ENCODE results near the gene SYNDIG1. TPM values are rescaled to one million over a fixed set of nuclear protein-coding genes. Genes with fewer than 3 reads are reported as not detected.
"Not testable (repeated sequence)": the region's sequence is repeated elsewhere in the genome, so short reads cannot be mapped to it uniquely, and the experiment has no call there.

Gene SYNDIG1
- total RNA-seq, 1 donor from 2014 or later: 0.19 TPM

GRCh38 chr20:24507182-24507853 lies 37.9 kb downstream of the SYNDIG1 start:
- Mint-ChIP-seq H3K4me1 (ENCODE audit: low read depth) (peaks cover 8% of the 10 kb centered on the region), H3K4me3 (ENCODE audit: low read depth) (no peak overlapping the region), H3K9me3 (ENCODE audit: low read depth) (no peaks in the 10 kb centered on the region), H3K36me3 (ENCODE audit: insufficient read depth) (no peaks in the 10 kb centered on the region), H3K27ac (no peak overlapping the region), H3K27me3 (peaks cover 19% of the 10 kb centered on the region)
- TF ChIP-seq, protein P1, sequence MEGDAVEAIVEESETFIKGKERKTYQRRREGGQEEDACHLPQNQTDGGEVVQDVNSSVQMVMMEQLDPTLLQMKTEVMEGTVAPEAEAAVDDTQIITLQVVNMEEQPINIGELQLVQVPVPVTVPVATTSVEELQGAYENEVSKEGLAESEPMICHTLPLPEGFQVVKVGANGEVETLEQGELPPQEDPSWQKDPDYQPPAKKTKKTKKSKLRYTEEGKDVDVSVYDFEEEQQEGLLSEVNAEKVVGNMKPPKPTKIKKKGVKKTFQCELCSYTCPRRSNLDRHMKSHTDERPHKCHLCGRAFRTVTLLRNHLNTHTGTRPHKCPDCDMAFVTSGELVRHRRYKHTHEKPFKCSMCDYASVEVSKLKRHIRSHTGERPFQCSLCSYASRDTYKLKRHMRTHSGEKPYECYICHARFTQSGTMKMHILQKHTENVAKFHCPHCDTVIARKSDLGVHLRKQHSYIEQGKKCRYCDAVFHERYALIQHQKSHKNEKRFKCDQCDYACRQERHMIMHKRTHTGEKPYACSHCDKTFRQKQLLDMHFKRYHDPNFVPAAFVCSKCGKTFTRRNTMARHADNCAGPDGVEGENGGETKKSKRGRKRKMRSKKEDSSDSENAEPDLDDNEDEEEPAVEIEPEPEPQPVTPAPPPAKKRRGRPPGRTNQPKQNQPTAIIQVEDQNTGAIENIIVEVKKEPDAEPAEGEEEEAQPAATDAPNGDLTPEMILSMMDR (IDR thresholded peaks at IDR 0.05; ENCODE audit: unreplicated experiment): no peak
- no peak for DNase-seq (ENCODE audit: low spot score, unreplicated experiment)

DNA sequence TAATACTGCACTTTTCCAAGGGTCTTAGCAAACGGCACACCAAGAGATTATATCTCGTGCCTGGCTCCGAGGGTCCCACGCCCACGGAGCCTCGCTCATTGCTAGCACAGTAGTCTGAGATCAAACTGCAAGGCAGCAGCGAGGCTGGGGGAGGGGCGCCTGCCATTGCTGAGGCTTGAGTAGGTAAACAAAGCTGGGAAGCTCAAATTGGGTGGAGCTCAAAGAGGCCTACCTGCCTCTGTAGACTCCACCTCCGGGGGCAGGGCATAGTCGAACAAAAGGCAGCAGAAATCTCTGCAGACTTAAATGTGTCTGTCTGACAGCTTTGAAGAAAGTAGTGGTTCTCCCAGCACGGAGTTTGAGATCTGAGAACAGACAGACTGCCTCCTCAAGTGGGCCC lies 43.0 kb downstream of the SYNDIG1 start:
- not testable (repeated sequence) for H3K27ac Mint-ChIP-seq; H3K4me3 Mint-ChIP-seq (ENCODE audit: low read depth); DNase-seq (ENCODE audit: low spot score, unreplicated experiment); H3K36me3 Mint-ChIP-seq (ENCODE audit: insufficient read depth); H3K27me3 Mint-ChIP-seq; H3K4me1 Mint-ChIP-seq (ENCODE audit: low read depth)
- H3K9me3 Mint-ChIP-seq (ENCODE audit: low read depth): peaks cover 13% of the 10 kb centered on the region

- Mint-ChIP-seq H3K4me3 (ENCODE audit: low read depth) (no peak overlapping the region), H3K27ac (no peak overlapping the region), H3K36me3 (ENCODE audit: insufficient read depth) (no peaks in the 10 kb centered on the region), H3K9me3 (ENCODE audit: low read depth) (peaks cover 7% of the 10 kb centered on the region), H3K27me3 (peaks cover 2% of the 10 kb centered on the region), H3K4me1 (ENCODE audit: low read depth) (no peaks in the 10 kb centered on the region)
- no peak for DNase-seq (ENCODE audit: low spot score, unreplicated experiment)
- TF ChIP-seq, protein P1 (IDR thresholded peaks at IDR 0.05; ENCODE audit: unreplicated experiment): no peak
Observed at GRCh38 chr20:24518515-24518914, 49.1 kb downstream of the SYNDIG1 start.

DNA sequence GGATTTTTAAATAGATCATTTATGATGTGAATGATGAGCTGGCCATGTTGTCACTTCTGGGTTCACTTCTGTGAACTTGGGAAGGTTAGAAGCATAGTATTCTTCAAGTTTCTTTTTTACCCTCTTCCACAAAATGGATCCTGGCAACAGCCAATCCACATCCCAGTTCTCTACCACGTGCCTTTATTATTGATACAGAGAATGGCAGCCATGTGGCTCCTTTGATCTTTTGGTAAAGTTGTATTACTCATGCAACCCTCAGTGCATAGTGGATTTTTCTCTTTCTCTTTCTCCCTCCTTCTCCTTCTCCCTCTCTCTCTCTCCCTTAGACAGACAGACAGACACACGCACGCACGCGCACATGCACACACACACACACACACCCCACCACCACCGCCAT lies 50.0 kb downstream of the SYNDIG1 start:
- peaks cover 2% of the 10 kb centered on the region for H3K27me3 Mint-ChIP-seq
- H3K4me3 Mint-ChIP-seq (ENCODE audit: low read depth): no peak overlapping the region
- H3K9me3 Mint-ChIP-seq (ENCODE audit: low read depth): peaks cover 6% of the 10 kb centered on the region
- no peak overlapping the region for H3K27ac Mint-ChIP-seq
- H3K36me3 Mint-ChIP-seq (ENCODE audit: insufficient read depth): no peaks in the 10 kb centered on the region
- no peak for DNase-seq (ENCODE audit: low spot score, unreplicated experiment)
- TF ChIP-seq, protein P1 (IDR thresholded peaks at IDR 0.05; ENCODE audit: unreplicated experiment): no peak
- no peaks in the 10 kb centered on the region for H3K4me1 Mint-ChIP-seq (ENCODE audit: low read depth)

DNA sequence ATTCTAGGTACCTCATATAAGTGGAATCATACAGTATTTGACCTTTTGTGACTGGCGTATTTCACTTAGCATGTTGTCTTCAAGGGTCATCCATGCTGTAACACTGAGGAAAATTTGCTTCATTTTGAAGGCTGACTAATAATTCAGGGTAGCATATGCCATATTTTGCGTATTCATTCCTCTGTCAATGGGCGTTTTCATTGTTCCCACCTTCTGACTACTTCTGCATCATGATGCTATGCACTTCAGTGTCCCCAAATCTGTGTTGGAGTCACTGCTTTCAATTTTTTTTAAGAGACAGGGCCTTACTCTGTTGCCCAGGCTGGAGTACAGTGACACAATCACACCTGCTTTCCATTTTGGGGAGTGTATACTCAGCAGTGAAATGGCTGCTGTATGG lies 51.6 kb downstream of the SYNDIG1 start:
- H3K4me1 Mint-ChIP-seq (ENCODE audit: low read depth): no peaks in the 10 kb centered on the region
- H3K27me3 Mint-ChIP-seq: peaks cover 2% of the 10 kb centered on the region
- no peak overlapping the region for H3K27ac Mint-ChIP-seq
- DNase-seq (ENCODE audit: low spot score, unreplicated experiment): no peak
- peaks cover 4% of the 10 kb centered on the region for H3K9me3 Mint-ChIP-seq (ENCODE audit: low read depth)
- H3K36me3 Mint-ChIP-seq (ENCODE audit: insufficient read depth): no peaks in the 10 kb centered on the region
- no peak overlapping the region for H3K4me3 Mint-ChIP-seq (ENCODE audit: low read depth)
- TF ChIP-seq, protein P1 (IDR thresholded peaks at IDR 0.05; ENCODE audit: unreplicated experiment): no peak

Data from progenitor cell of endocrine pancreas (in vitro differentiated cells).